ENCODE measurements around the gene CLN6.

DNA sequence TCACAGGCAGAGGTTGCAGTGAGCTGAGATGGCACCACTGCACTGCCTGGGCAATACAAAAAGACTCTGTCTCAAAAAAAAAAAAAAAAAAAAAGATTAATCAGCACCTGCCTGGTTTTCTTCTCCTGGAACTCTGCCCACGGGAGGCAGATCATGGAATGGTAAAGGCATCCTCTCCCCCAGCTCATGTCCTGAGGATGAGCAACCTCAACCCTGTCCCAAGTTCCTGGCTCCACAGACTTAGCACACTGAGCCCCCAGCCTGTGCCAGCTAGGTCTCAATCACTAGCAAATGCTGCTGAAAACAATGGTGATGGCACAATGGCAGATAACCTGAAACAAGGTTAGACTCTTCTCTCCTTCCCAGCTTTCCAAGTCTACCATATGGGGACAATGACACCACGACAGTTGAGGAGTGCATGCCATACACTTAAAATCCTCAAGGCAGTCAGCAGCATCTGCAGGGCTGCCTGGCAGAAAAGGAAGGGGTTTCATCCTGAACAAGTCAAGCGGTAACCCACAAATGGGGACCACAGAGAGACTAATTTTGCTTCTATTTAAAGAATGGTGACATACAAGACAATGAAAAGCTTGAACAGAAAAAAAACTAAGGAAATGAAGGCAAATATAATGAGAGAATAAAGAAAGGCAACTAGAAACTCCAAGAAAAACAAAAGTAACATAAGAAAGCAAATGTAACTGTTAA is 4.8 kb downstream of the CLN6 start:
- no peak for TF ChIP-seq EZH2 (IDR thresholded peaks at IDR 0.05; ENCODE audit: insufficient read depth, poor library complexity, severe bottlenecking)
- TF ChIP-seq EZH2phosphoT487 (IDR thresholded peaks at IDR 0.05; ENCODE audit: insufficient read depth, low read depth): no peak

All from GM23248 (cell line).